GM19328 (cell line): ENCODE measurements around the gene NXN.
A peak's percentile ranks its signal among the peaks of the same experiment; 100 is the strongest.

ENCODE experiments used
- ATAC-seq: cut with Tn5 transposase; IDR thresholded peaks from one replicate; pipeline ENCODE4 v1.9.1; 2021; ENCODE audit warnings: mild to moderate bottlenecking, moderate library complexity; ENCODE audit not compliant: unreplicated experiment

The NXN gene

GRCh38 chr17:979539-980405 is at the start of gene NXN:
TSS of gene NXN (minus strand) at chr17:979776.
- peak; percentile 51 for ATAC-seq

GRCh38 chr17:1027044-1027443 is 47.5 kb upstream of the NXN start:
- ATAC-seq: no peak

GRCh38 chr17:1026599-1026975 is 47.0 kb upstream of the NXN start:
- ATAC-seq: no peak

- no peak for ATAC-seq
Measured at GRCh38 chr17:1025733-1026598, 46.4 kb upstream of the NXN start.

- ATAC-seq: no peak
Measured at GRCh38 chr17:1024076-1024475, 44.5 kb upstream of the NXN start.

- no peak for ATAC-seq
Measured at GRCh38 chr17:1022278-1023024, 42.9 kb upstream of the NXN start.

- ATAC-seq: no peak
Measured at GRCh38 chr17:1021147-1021546, 41.6 kb upstream of the NXN start.

- ATAC-seq: no peak
Measured at GRCh38 chr17:1019451-1019850, 39.9 kb upstream of the NXN start.

GRCh38 chr17:1018547-1018946 is 39.0 kb upstream of the NXN start:
- ATAC-seq: no peak

GRCh38 chr17:1013729-1014090 is 34.1 kb upstream of the NXN start:
- ATAC-seq: no peak

GRCh38 chr17:1012823-1013728 is 33.5 kb upstream of the NXN start:
- ATAC-seq: no peak

- no peak for ATAC-seq
Measured at GRCh38 chr17:1011760-1012735, 32.5 kb upstream of the NXN start.

- no peak for ATAC-seq
Measured at GRCh38 chr17:1011138-1011537, 31.6 kb upstream of the NXN start.

GRCh38 chr17:1010586-1010985 is 31.0 kb upstream of the NXN start:
- no peak for ATAC-seq

- ATAC-seq: no peak
Measured at GRCh38 chr17:1010086-1010450, 30.5 kb upstream of the NXN start.

- no peak for ATAC-seq
Measured at GRCh38 chr17:1009229-1010085, 29.9 kb upstream of the NXN start.

- ATAC-seq: no peak
Measured at GRCh38 chr17:1008008-1008761, 28.6 kb upstream of the NXN start.
